RPMI8226 (cell line): ENCODE data around the gene HDAC6.
"Not testable (repeated sequence)": the region's sequence is repeated elsewhere in the genome, so short reads cannot be mapped to it uniquely, and the experiment has no call there.

ENCODE experiments used
- DNase-seq: peaks from one replicate; pipeline ENCODE4 v3.0.0-alpha.2; 2015

Gene HDAC6

GRCh38 chrX:48826876-48827653 lies 25.2 kb downstream of the HDAC6 start:
- DNase-seq, result no peak

GRCh38 chrX:48827654-48827968 lies 25.7 kb downstream of the HDAC6 start:
- DNase-seq, result no peak

GRCh38 chrX:48829016-48829735 lies 27.3 kb downstream of the HDAC6 start:
- DNase-seq, result no peak

GRCh38 chrX:48831136-48831908 lies 29.5 kb downstream of the HDAC6 start:
- DNase-seq, result no peak

GRCh38 chrX:48831909-48832291 lies 30.0 kb downstream of the HDAC6 start:
- DNase-seq, result peak; percentile 20

- peak; percentile 8 for DNase-seq
These were observed 31.8 kb downstream of the HDAC6 start for GRCh38 chrX:48833542-48834138.

GRCh38 chrX:48834383-48834709 lies 32.5 kb downstream of the HDAC6 start:
- no peak for DNase-seq

- no peak for DNase-seq
These were observed 33.9 kb downstream of the HDAC6 start, which contains the start of gene PCSK1N for GRCh38 chrX:48835524-48836329. Gene PCSK1N, minus strand, starts transcription at chrX:48835610. Its CDS starts 78 bp downstream, at chrX:48835532.

- DNase-seq, result no peak
These were observed 37.8 kb downstream of the HDAC6 start for GRCh38 chrX:48839686-48840085.

- DNase-seq, result no peak
These were observed 47.0 kb downstream of the HDAC6 start for GRCh38 chrX:48848847-48849246.

- no peak for DNase-seq
These were observed 51.0 kb downstream of the HDAC6 start for GRCh38 chrX:48852857-48853256.

- DNase-seq, result not testable (repeated sequence)
These were observed 51.6 kb downstream of the HDAC6 start for GRCh38 chrX:48853494-48853893.

- DNase-seq, result not testable (repeated sequence)
These were observed 52.4 kb downstream of the HDAC6 start for GRCh38 chrX:48854121-48854804.

- DNase-seq, result peak; percentile 33
These were observed 53.0 kb downstream of the HDAC6 start for GRCh38 chrX:48854898-48855297.

- no peak for DNase-seq
These were observed 62.3 kb downstream of the HDAC6 start for GRCh38 chrX:48864210-48864609.

GRCh38 chrX:48872017-48872416 lies 70.2 kb downstream of the HDAC6 start:
- not testable (repeated sequence) for DNase-seq
